ENCODE data around the gene CLEC16A.

GRCh38 chr16:11200592-11200991 is 256.2 kb downstream of the CLEC16A start:
- TF ChIP-seq CTCF (IDR thresholded peaks at IDR 0.05) (no peak), POLR2A (IDR thresholded peaks at IDR 0.05) (no peak), EP300 (IDR thresholded peaks at IDR 0.05; ENCODE audit: low read depth) (no peak)

Data from transverse colon (tissue), 3 donors.